Fibroblast of lung (primary cell): Measurements from ENCODE around the gene PLA2G1B. TPM values are rescaled to one million over a fixed set of nuclear protein-coding genes. Genes with fewer than 3 reads are reported as not detected.
"Not testable (repeated sequence)": the region's sequence is repeated elsewhere in the genome, so short reads cannot be mapped to it uniquely, and the experiment has no call there.

Experiments used
- DNase-seq, 2 donors: peaks; one replicate each; pipeline versions ENCODE4 v3.0.0 to v3.0.0-alpha.2; 2010; ENCODE audit warnings: low read depth in 2 of 2
- H2AFZ ChIP-seq: 2 replicates; pipeline ENCODE4 v1.5.1; 2012; ENCODE audit warnings: low read length, control low read depth, inconsistent platforms
- H3K27ac ChIP-seq: 2 replicates; pipeline ENCODE4 v1.5.1; 2011; ENCODE audit warnings: low read length, control low read depth; ENCODE audit not compliant: insufficient read depth
- H3K27me3 ChIP-seq: 2 replicates; pipeline ENCODE4 v1.5.1; 2011; ENCODE audit warnings: mild to moderate bottlenecking, low read length; ENCODE audit not compliant: control insufficient read depth, insufficient read depth
- H3K36me3 ChIP-seq: 2 replicates; pipeline ENCODE4 v1.5.1; 2011; ENCODE audit warnings: low read length; ENCODE audit not compliant: control insufficient read depth, insufficient read depth
- H3K4me1 ChIP-seq: 2 replicates; pipeline ENCODE4 v1.5.1; 2011; ENCODE audit warnings: low read length; ENCODE audit not compliant: control insufficient read depth, insufficient read depth; ENCODE audit errors: extremely low read depth
- H3K4me2 ChIP-seq: 2 replicates; pipeline ENCODE4 v1.5.1; 2011; ENCODE audit warnings: low read length, control low read depth; ENCODE audit not compliant: insufficient read depth; ENCODE audit errors: extremely low read depth
- H3K4me3 ChIP-seq, 4 experiments: fragments of 200-600 bp in 1 of 4; sonication (generic) in 1 of 4; replicated peaks in 1 of 4; 2 replicates each; pipeline ENCODE4 v1.5.1; 2011 to 2016; ENCODE audit warnings: low read length in 4 of 4, low read depth in 3 of 4, mild to moderate bottlenecking in 3 of 4, control low read depth in 2 of 4, inconsistent platforms in 1 of 4, mixed read lengths in 1 of 4; ENCODE audit not compliant: insufficient read depth in 1 of 4; ENCODE audit errors: control extremely low read depth in 1 of 4
- H3K79me2 ChIP-seq: 2 replicates; pipeline ENCODE4 v1.5.1; 2012; ENCODE audit warnings: mild to moderate bottlenecking, low read length, inconsistent platforms; ENCODE audit not compliant: control insufficient read depth, insufficient read depth
- H3K9ac ChIP-seq: 2 replicates; pipeline ENCODE4 v1.5.1; 2011; ENCODE audit warnings: mild to moderate bottlenecking, low read length, control low read depth; ENCODE audit not compliant: insufficient read depth
- H3K9me3 ChIP-seq: 2 replicates; pipeline ENCODE4 v1.5.1; 2012; ENCODE audit warnings: low read depth, low read length; ENCODE audit not compliant: control insufficient read depth, insufficient read depth
- H4K20me1 ChIP-seq: 2 replicates; pipeline ENCODE4 v1.5.1; 2011; ENCODE audit warnings: low read length; ENCODE audit not compliant: control insufficient read depth, insufficient read depth; ENCODE audit errors: extremely low read depth
- CTCF ChIP-seq, 2 donors: IDR thresholded peaks in 1 of 2; conservative IDR thresholded peaks in 1 of 2; 1 replicate in 1 of 2; 2 replicates in 1 of 2; pipeline ENCODE4 v1.5.1; 2011 to 2012; ENCODE audit warnings: low read length in 2 of 2, control low read depth in 1 of 2, inconsistent platforms in 1 of 2, low read depth in 1 of 2, mild to moderate bottlenecking in 1 of 2
- EZH2 ChIP-seq: IDR thresholded peaks from 2 replicates; pipeline ENCODE4 v1.5.1; 2012; ENCODE audit warnings: low read length, control low read depth, mild to moderate bottlenecking; ENCODE audit errors: missing control alignments
- polyA plus RNA-seq, 2 donors: library from polyadenylated mRNA; depleted of rRNA in 1 of 2; stranded (reverse) in 1 of 2; unstranded in 1 of 2; fragments of >200 nt; gene quantifications; 2 replicates each; pipeline ENCODE4 v1.2.1, GENCODE V29; 2011 to 2012; ENCODE audit warnings: missing spikeins in 1 of 2
- total RNA-seq: library from RNA; depleted of rRNA; stranded (reverse); fragments of >200 nt; gene quantifications from 2 replicates; pipeline ENCODE4 v1.2.1, GENCODE V29; 2014

PLA2G1B gene
- total and polyA plus RNA-seq, 2 donors (not counting 1 experiment from before 2014, with no cell fraction given) = 0.20 TPM; not detected in 1

- no peak overlapping the region for H3K9ac ChIP-seq
- no peak for TF ChIP-seq CTCF (conservative IDR thresholded peaks at IDR 0.05 in 1 of 2, IDR thresholded peaks at IDR 0.05 in 1 of 2; ENCODE audit: low read depth in 1 of 2, low read length in 2 of 2)
- TF ChIP-seq EZH2 = no peak
- H3K27ac ChIP-seq = no peak overlapping the region
- no peaks in the 10 kb centered on the region for H3K9me3 ChIP-seq
- peaks cover 6% of the 10 kb centered on the region for H3K27me3 ChIP-seq
- no peaks in the 10 kb centered on the region for H3K79me2 ChIP-seq
- H3K4me2 ChIP-seq = no peak overlapping the region
- no peaks in the 10 kb centered on the region for H3K4me1 ChIP-seq
- H2AFZ ChIP-seq = no peak overlapping the region
- no peak overlapping the region for H3K4me3 ChIP-seq
- DNase-seq = no peak
- no peaks in the 10 kb centered on the region for H4K20me1 ChIP-seq
- no peaks in the 10 kb centered on the region for H3K36me3 ChIP-seq
Observed at GRCh38 chr12:120337730-120338129, 10.2 kb upstream of the PLA2G1B start.

- H3K36me3 ChIP-seq, H3K4me2 ChIP-seq, H2AFZ ChIP-seq, H3K4me3 ChIP-seq, H3K9me3 ChIP-seq, H4K20me1 ChIP-seq, DNase-seq, H3K9ac ChIP-seq, H3K4me1 ChIP-seq, H3K79me2 ChIP-seq, H3K27ac ChIP-seq, H3K27me3 ChIP-seq: not testable (repeated sequence)
Observed at GRCh38 chr12:120336392-120336791, 8.8 kb upstream of the PLA2G1B start.

GRCh38 chr12:120335447-120335846, 7.9 kb upstream of the PLA2G1B start:
- not testable (repeated sequence) for H3K27ac ChIP-seq, H4K20me1 ChIP-seq, H3K79me2 ChIP-seq, H3K36me3 ChIP-seq, H2AFZ ChIP-seq, H3K27me3 ChIP-seq, H3K4me2 ChIP-seq, H3K9ac ChIP-seq, H3K4me3 ChIP-seq, H3K4me1 ChIP-seq, H3K9me3 ChIP-seq
- TF ChIP-seq CTCF (conservative IDR thresholded peaks at IDR 0.05 in 1 of 2, IDR thresholded peaks at IDR 0.05 in 1 of 2; ENCODE audit: low read depth in 1 of 2, low read length in 2 of 2) = peak; percentile 57 to 72
- DNase-seq = peak; percentile 34 to 43
